GM23338 (cell line): Measurements from ENCODE around the gene PSORS1C2. TPM values are rescaled to one million over a fixed set of nuclear protein-coding genes. Genes with fewer than 3 reads are reported as not detected.

ENCODE experiments used
- ATAC-seq: fragments of 200-7000 bp; cut with Tn5 transposase; 3 replicates; pipeline ENCODE4 v1.9.1; 2020
- DNase-seq: peaks from one replicate; pipeline ENCODE4 v3.0.0-alpha.2; 2015; ENCODE audit warnings: low spot score
- H2AFZ ChIP-seq: fragments of 200-600 bp; sonication (generic); 2 replicates; pipeline ENCODE4 v1.8.0; 2016; ENCODE audit warnings: antibody characterized with exemption, mild to moderate bottlenecking, moderate library complexity
- H3F3A ChIP-seq: fragments of 200-600 bp; sonication (generic); replicated peaks from 2 replicates; pipeline ENCODE4 v1.8.0; 2017; ENCODE audit warnings: antibody characterized with exemption, mixed run types, low read depth
- H3K27ac ChIP-seq: fragments of 200-600 bp; sonication (generic); 2 replicates; pipeline ENCODE4 v1.6.1; 2016; ENCODE audit warnings: low read depth
- H3K27me3 ChIP-seq: fragments of 200-600 bp; sonication (generic); 2 replicates; pipeline ENCODE4 v1.8.0; 2016; ENCODE audit warnings: mild to moderate bottlenecking, mixed run types, moderate library complexity; ENCODE audit not compliant: insufficient read depth
- H3K36me3 ChIP-seq: fragments of 200-600 bp; sonication (generic); 2 replicates; pipeline ENCODE4 v1.8.0; 2016; ENCODE audit warnings: mild to moderate bottlenecking; ENCODE audit not compliant: insufficient read depth
- H3K4me1 ChIP-seq: fragments of 200-600 bp; sonication (generic); 2 replicates; pipeline ENCODE4 v1.8.0; 2016; ENCODE audit warnings: mild to moderate bottlenecking, moderate library complexity; ENCODE audit not compliant: insufficient read depth
- H3K4me2 ChIP-seq: fragments of 200-600 bp; sonication (generic); 2 replicates; pipeline ENCODE4 v1.7.1; 2017; ENCODE audit warnings: mixed run types
- H3K4me3 ChIP-seq: fragments of 200-600 bp; sonication (generic); 2 replicates; pipeline ENCODE4 v1.6.1; 2016; ENCODE audit warnings: mixed run types
- H3K79me2 ChIP-seq: fragments of 200-600 bp; sonication (generic); replicated peaks from 2 replicates; pipeline ENCODE4 v1.8.0; 2017; ENCODE audit warnings: mild to moderate bottlenecking; ENCODE audit not compliant: insufficient read depth
- H3K9me2 ChIP-seq: fragments of 200-600 bp; sonication (generic); 2 replicates; pipeline ENCODE4 v1.8.0; 2017; ENCODE audit not compliant: insufficient read depth
- H4K20me1 ChIP-seq: fragments of 200-600 bp; sonication (generic); replicated peaks from 2 replicates; pipeline ENCODE4 v1.8.0; 2017; ENCODE audit warnings: mild to moderate bottlenecking; ENCODE audit not compliant: insufficient read depth
- H3K27ac Mint-ChIP-seq: 2 replicates; pipeline ENCODE4 v1.8.0; 2020; ENCODE audit warnings: inconsistent platforms, mild to moderate bottlenecking, moderate library complexity, mixed read lengths
- H3K27me3 Mint-ChIP-seq: 3 replicates; pipeline ENCODE4 v1.8.0; 2022; ENCODE audit warnings: low read depth, mild to moderate bottlenecking, moderate library complexity, mixed read lengths, inconsistent platforms; ENCODE audit not compliant: insufficient read depth, poor library complexity
- H3K36me3 Mint-ChIP-seq: 3 replicates; pipeline ENCODE4 v1.8.0; 2021; ENCODE audit warnings: low read depth, mild to moderate bottlenecking, inconsistent platforms, moderate library complexity, mixed read lengths
- H3K4me1 Mint-ChIP-seq: 3 replicates; pipeline ENCODE4 v1.8.0; 2020; ENCODE audit warnings: mild to moderate bottlenecking, inconsistent platforms, mixed read lengths
- H3K4me3 Mint-ChIP-seq: 3 replicates; pipeline ENCODE4 v1.8.0; 2021; ENCODE audit warnings: moderate library complexity, mild to moderate bottlenecking, inconsistent platforms, mixed read lengths
- H3K9me3 Mint-ChIP-seq: 3 replicates; pipeline ENCODE4 v1.8.0; 2020; ENCODE audit warnings: moderate library complexity, mild to moderate bottlenecking, inconsistent platforms, mixed read lengths
- CREB1 ChIP-seq: fragments of 250-450 bp; sonication (Bioruptor Pico); IDR thresholded peaks from 2 replicates; pipeline ENCODE4 v1.5.0; 2020; ENCODE audit warnings: low read depth, mild to moderate bottlenecking, moderate library complexity
- CTCF ChIP-seq, 2 experiments: fragments of 200-600 bp in 1 of 2; sonication (generic) in 1 of 2; conservative IDR thresholded peaks; 2 replicates each; pipeline versions ENCODE4 v1.5.1 to v1.6.1; 2016 to 2017; ENCODE audit warnings: antibody characterized with exemption in 2 of 2, low read depth in 2 of 2, mild to moderate bottlenecking in 2 of 2, moderate library complexity in 1 of 2
- ETS1 ChIP-seq: IDR thresholded peaks from 2 replicates; pipeline ENCODE4 v1.6.1; 2016; ENCODE audit warnings: antibody characterized with exemption
- EZH2 ChIP-seq: fragments of 200-600 bp; sonication (generic); IDR thresholded peaks from one replicate; pipeline ENCODE4 v1.8.0; 2017; ENCODE audit warnings: antibody characterized with exemption, mild to moderate bottlenecking, low read depth; ENCODE audit not compliant: unreplicated experiment
- EZH2phosphoT487 ChIP-seq: fragments of 200-600 bp; sonication (generic); IDR thresholded peaks from one replicate; pipeline ENCODE4 v1.8.1; 2018; ENCODE audit warnings: antibody characterized with exemption; ENCODE audit not compliant: unreplicated experiment
- JUNB ChIP-seq: IDR thresholded peaks from one replicate; pipeline ENCODE4 v1.6.1; 2016; ENCODE audit warnings: antibody characterized with exemption; ENCODE audit not compliant: unreplicated experiment
- NANOG ChIP-seq: IDR thresholded peaks from 2 replicates; pipeline ENCODE4 v1.6.1; 2016; ENCODE audit warnings: antibody characterized with exemption, borderline replicate concordance
- POLR2AphosphoS5 ChIP-seq: IDR thresholded peaks from 2 replicates; pipeline ENCODE4 v1.6.1; 2016; ENCODE audit warnings: antibody characterized with exemption, low read depth
- REST ChIP-seq: IDR thresholded peaks from one replicate; pipeline ENCODE4 v1.6.1; 2018; ENCODE audit warnings: antibody characterized with exemption; ENCODE audit not compliant: unreplicated experiment
- STAT1 ChIP-seq: IDR thresholded peaks from one replicate; pipeline ENCODE4 v1.6.1; 2016; ENCODE audit warnings: antibody characterized with exemption; ENCODE audit not compliant: unreplicated experiment
- ZNF114 ChIP-seq: fragments of 250-450 bp; sonication (Bioruptor Pico); IDR thresholded peaks from 2 replicates; pipeline ENCODE4 v1.5.0; 2020; ENCODE audit warnings: mild to moderate bottlenecking, moderate library complexity
- ZNF331 ChIP-seq: fragments of 250-450 bp; sonication (Bioruptor Pico); IDR thresholded peaks from 2 replicates; pipeline ENCODE4 v1.5.0; 2020; ENCODE audit warnings: low read depth, mild to moderate bottlenecking, moderate library complexity
- ZNF462 ChIP-seq: fragments of 250-450 bp; sonication (Bioruptor Pico); IDR thresholded peaks from 2 replicates; pipeline ENCODE4 v1.5.0; 2020; ENCODE audit warnings: mild to moderate bottlenecking, moderate library complexity
- polyA plus RNA-seq: library from polyadenylated mRNA; unstranded; fragments of >200 nt; fragmentation: Nextera tagmentation; extraction: Ambion mirVana; gene quantifications from 2 replicates; pipeline ENCODE4 v1.2.1, GENCODE V29; 2016
- total RNA-seq: library from RNA; depleted of rRNA; stranded (reverse); fragments of >200 nt; shearing (Covaris generic); gene quantifications from 2 replicates; pipeline ENCODE4 v1.2.3, GENCODE V29; 2014

PSORS1C2 gene
- total and polyA plus RNA-seq, 2 experiments from 2014 or later, result 0.47 TPM; not detected in 1

GRCh38 chr6:31158140-31158862 is 19.4 kb upstream of the PSORS1C2 start, which contains the start of gene TCF19:
TCF19 (plus strand) TSS chr6:31158589; CDS start chr6:31159470, 881 bp downstream.
- Histone ChIP-seq H3K36me3 (peaks cover 6% of the 10 kb centered on the region), H3K4me3 (peak within 1 kb of the TSS; percentile 75), H3K9me2 (no peaks in the 10 kb centered on the region), H4K20me1 (peaks cover 8% of the 10 kb centered on the region), H3K27me3 (0 out of 2 replicates have a peak, but pooled peaks cover 2% of the 10 kb centered on the region), H3K4me1 (peaks cover 40% of the 10 kb centered on the region), H3K27ac (peak within 1 kb of the TSS; percentile 79; the same call in 1 of the 2 replicates), H3K79me2 (0 out of 2 replicates have a peak, but pooled peaks cover 16% of the 10 kb centered on the region), H2AFZ (peak within 1 kb of the TSS; percentile 87; the same call in 1 of the 2 replicates), H3K4me2 (peak within 1 kb of the TSS; percentile 100), H3F3A (peaks cover 39% of the 10 kb centered on the region)
- H3K4me1 Mint-ChIP-seq, result peaks cover 39% of the 10 kb centered on the region
- TF ChIP-seq ETS1 (no peak), REST (no peak), NANOG (no peak), ZNF114 (CRISPR knock-in tag) (no peak), EZH2phosphoT487 (no peak), ZNF331 (no peak), JUNB (no peak), POLR2AphosphoS5 (peak; percentile 69), CTCF (conservative IDR thresholded peaks at IDR 0.05; ENCODE audit: low read depth in 2 of 2) (no peak), CREB1 (CRISPR knock-in tag) (peak; percentile 59), STAT1 (no peak), EZH2 (no peak), ZNF462 (no peak)
- peak within 1 kb of the TSS; percentile 86 for H3K27ac Mint-ChIP-seq
- peak within 1 kb of the TSS; percentile 88 for H3K4me3 Mint-ChIP-seq
- H3K27me3 Mint-ChIP-seq, result peaks cover 17% of the 10 kb centered on the region
- DNase-seq (peak; percentile 99), ATAC-seq (peak; percentile 78)
- peaks cover 55% of the 10 kb centered on the region for H3K36me3 Mint-ChIP-seq
- H3K9me3 Mint-ChIP-seq, result no peaks in the 10 kb centered on the region
